Stimulated activated CD8-positive, alpha-beta memory T cell treated with anti-CD3 and anti-CD28 coated beads, Interleukin-12 subunit alpha, Interleukin-12 subunit beta, amount 100 ng/mL, for 24 hours (primary cell): ENCODE data around the gene IL1RN.

Experiments
- DNase-seq: peaks from one replicate; pipeline ENCODE4 v3.0.0-alpha.2; 2020; ENCODE audit errors: extremely low read depth

The IL1RN gene

DNA sequence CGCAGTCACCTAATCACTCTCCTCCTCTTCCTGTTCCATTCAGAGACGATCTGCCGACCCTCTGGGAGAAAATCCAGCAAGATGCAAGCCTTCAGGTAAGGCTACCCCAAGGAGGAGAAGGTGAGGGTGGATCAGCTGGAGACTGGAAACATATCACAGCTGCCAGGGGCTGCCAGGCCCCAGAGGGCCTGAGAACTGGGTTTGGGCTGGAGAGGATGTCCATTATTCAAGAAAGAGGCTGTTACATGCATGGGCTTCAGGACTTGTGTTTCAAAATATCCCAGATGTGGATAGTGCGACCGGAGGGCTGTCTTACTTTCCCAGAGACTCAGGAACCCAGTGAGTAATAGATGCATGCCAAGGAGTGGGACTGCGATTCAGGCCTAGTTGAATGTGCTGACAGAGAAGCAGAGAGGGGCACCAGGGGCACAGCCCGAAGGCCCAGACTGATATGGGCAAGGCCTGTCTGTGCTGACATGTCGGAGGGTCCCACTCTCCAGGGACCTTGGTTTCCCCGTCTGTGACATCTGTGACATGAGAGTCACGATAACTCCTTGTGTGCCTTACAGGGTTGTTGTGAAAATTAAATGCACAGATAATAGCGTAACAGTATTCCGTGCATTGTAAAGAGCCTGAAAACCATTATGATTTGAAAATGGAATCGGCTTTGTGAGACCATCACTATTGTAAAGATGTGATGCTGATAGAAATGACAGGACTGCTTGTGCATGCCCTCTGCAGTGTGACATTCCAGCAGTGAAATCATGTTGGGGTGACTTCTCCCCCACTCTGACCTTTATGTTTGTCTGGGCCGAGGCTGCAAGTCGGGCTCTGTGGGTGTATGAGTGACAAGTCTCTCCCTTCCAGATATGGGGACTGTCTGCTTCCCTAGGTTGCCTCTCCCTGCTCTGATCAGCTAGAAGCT is 510 bp downstream of the IL1RN start:
- DNase-seq = no peak

DNA sequence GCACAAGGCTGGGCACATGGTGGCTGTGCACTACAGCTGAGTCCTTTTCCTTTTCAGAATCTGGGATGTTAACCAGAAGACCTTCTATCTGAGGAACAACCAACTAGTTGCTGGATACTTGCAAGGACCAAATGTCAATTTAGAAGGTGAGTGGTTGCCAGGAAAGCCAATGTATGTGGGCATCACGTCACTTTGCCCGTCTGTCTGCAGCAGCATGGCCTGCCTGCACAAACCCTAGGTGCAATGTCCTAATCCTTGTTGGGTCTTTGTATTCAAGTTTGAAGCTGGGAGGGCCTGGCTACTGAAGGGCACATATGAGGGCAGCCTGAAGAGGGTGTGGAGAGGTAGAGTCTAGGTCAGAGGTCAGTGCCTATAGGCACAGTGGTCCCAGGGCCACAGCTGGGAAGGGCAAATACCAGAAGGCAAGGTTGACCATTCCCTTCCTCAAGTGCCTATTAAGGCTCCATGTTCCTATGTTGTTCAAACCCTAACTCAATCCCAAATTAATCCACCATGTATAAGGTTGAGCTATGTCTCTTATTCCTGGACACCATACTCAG is 2.2 kb downstream of the IL1RN start:
- DNase-seq = no peak

DNA sequence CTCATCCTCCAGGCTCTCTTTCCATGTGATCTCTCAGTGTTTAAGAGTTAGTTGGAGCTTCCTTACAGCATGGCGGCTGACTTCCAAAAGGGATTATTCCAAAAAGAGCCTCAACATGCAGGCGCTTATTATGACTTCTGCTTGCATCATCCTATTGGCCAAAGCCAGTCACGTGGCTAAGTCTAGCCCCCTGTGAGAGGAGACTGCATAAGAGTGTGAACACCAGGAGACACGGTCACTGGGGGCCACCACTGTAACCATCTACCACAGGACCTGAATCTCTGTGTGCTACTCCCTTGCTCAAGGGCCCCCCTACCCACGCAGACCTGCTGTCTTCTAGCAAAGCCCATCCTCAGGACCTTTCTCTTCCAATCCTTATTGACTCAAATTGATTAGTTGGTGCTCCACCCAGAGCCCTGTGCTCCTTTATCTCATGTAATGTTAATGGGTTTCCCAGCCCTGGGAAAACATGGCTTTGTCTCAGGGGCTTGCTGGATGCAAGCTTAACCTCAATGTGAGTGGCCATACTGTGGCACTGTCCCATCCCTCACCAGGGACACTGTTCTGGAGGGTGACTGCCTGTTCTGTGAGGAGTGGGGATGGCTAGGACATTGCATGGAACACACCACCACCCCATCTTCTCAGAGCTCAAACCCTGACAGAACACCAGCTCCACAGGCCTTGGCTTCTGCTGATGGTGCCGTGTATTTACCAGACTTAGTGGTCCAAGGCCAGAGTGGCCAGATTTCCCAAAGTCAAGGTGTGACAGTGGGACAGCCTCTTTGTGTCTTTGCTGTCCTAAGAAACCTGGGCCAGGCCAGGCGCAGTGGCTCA is 4.2 kb downstream of the IL1RN start:
- DNase-seq = no peak

DNA sequence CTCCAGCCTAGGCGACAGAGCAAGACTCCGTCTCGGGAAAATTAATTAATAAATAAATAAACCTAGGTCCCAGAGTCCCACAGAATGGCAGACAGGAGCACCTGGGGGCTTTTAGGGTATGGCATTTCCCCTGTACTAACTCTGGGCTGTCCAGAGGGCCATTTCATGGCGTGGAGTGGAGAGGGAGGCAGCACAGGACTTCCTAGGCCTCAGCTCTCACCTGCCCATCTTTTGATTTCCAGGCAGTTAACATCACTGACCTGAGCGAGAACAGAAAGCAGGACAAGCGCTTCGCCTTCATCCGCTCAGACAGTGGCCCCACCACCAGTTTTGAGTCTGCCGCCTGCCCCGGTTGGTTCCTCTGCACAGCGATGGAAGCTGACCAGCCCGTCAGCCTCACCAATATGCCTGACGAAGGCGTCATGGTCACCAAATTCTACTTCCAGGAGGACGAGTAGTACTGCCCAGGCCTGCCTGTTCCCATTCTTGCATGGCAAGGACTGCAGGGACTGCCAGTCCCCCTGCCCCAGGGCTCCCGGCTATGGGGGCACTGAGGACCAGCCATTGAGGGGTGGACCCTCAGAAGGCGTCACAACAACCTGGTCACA is 5.1 kb downstream of the IL1RN start:
- DNase-seq = no peak

DNA sequence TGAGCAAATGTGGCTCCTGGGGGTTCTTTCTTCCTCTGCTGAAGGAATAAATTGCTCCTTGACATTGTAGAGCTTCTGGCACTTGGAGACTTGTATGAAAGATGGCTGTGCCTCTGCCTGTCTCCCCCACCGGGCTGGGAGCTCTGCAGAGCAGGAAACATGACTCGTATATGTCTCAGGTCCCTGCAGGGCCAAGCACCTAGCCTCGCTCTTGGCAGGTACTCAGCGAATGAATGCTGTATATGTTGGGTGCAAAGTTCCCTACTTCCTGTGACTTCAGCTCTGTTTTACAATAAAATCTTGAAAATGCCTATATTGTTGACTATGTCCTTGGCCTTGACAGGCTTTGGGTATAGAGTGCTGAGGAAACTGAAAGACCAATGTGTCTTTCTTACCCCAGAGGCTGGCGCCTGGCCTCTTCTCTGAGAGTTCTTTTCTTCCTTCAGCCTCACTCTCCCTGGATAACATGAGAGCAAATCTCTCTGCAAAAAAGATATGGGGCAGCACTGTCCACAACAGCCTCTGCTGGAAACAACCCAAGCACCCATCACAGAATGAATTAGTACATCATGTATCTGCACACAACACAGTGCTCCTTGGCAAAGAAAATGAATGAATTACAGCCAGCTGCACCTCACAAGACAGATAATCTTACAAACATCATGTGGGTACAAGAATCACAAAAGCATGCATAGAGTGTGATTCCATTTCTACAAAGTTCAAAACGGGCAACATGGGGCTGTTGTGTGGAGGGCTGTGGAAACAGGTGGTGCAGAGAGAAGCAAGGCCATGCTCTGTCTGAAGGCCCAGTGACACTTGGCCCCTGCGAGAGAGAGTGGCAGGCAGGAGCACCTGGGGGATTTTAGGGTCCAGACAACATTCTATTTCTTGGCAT is 6.6 kb downstream of the IL1RN start:
- no peak for DNase-seq

DNA sequence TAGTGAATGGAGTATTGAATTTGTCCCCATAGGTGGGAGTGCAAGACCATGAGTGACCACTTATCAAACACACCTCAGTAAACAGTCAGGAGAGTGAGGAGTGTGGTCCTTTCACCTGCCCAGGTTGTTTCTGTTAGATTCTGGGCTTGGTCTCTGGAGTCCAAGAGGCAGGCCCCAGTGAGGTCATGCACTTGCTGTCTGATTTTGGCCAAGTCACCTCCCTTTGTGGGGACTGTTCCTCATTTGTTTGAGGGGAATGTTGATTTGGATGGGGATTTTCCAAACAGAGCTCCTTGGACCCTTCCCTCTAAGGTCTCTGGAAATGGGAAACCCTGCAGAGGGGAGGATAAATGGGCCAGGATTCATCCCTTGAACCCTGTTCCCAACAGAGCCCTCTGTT is 7.3 kb downstream of the IL1RN start:
- no peak for DNase-seq

DNA sequence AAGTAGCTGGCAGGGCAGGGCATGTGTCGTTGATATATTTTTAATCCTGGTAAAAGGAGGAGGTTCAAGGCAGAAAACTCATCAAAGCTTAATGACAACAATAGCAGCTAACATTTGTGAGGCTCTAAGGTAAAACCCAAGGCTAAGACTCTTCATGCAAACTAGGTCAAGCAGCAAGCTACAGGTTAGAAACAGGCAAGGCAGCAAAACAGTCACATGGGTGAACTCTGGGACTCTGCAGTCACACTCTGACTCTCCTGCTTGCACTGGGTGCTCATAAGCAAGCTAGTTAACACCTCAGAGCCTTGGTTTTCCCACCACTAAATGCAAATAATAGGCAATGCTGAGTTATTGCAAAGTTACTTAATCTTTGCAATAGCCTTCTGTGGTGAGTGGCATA is 7.9 kb downstream of the IL1RN start:
- no peak for DNase-seq

DNA sequence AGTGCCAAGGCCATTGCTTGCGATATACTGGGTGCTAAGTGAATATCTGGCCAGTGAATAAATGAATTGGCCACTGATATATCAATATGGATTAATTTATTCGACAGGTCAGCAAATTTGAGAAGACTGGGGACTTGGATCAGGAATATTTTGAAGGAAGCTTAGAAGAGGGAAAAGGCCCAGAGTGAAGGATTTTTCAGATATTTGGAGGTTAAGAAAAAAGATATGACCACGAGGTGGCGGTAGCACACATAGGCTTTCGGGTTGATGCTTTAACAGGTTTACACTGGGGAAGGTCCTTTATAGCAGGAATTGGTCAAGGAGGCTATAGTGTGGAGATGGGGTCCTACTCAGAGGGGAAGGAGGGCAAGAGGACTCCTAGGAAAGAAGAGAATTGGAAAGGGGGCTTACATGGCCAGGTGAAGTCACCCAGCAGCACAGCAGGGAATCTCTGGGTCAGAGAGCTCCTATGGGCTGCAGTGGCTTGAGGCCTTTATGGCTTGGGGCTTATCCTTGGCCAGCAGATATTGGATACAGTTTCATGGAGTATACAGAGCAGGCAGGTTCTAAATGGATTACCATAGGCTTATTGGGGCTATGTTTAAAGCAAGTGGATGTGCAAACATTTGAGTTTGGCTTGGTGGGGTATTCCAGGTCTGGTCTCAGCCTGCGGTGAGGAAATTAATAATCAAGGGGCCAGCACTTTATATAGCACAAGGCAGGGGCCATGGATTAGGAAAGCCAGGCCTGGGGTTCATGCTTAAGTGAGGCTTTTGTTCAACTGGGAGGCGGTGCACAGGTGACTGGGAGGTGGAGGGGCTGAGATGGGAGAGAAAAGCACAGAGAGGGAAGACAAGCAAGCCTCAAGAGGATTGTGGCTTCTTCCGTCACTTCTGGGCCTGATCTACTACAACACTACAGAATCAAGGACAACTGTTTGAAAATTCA is 9.7 kb downstream of the IL1RN start:
- DNase-seq = no peak

DNA sequence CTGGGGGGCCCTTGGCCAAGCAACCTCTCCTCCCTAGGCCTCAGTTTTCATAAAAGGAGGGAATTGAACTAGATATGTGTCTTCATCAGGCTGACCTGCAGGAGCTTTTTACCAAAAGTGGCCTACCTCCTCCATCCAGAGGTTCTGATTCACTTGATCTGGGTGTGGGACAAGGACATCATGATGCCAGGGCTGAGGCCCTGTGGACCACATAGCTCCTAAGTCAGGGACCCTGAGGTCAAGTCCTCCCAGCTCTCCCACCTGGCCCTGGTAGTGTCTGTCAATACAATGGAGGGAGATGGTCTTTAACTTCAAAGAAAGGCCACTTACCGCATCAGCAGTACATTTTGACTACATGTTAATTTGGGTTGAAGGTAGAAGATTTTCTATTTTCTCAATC is 10.4 kb downstream of the IL1RN start:
- DNase-seq = no peak

DNA sequence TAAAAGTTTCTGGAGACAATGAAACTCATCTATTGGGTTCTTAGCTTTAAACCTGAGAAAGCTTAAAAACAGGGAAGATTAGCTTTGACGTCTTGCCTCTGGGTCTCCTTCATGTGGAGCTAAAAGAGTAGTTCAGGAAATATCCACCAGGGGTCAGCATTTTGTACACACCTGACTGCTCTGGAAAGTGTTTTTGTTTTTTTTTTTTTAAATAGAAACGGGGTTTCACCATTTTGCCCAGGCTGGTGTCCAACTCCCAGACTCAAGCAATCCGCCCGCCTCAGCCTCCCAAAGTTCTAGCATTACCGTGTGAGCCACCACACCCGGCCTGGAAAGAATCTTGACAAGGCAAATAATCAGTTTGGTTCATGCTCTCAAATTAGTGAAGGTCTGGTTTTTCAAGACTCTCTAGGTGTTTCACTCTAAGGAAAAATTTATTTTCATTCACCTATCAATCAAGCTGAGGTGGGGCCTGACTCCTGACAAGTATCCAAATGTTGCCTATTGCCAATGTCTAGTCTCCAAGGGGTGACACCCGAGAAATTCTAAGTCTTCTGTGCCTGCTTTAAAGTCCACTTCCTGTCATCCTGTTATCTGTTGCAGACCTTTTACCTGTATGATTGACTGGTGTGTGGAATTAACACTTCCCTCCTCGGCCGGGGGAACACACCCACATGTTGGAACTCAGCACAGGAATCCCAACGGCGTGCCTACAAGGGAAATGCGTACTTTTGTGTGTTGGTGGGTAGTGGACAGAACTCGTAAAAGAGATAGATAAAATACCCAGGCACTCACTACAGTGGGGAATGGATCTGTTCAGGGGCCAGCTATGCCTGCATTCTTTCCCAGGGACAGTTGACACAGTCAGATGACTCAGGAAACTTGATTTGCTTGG is 11.3 kb downstream of the IL1RN start:
- no peak for DNase-seq

DNA sequence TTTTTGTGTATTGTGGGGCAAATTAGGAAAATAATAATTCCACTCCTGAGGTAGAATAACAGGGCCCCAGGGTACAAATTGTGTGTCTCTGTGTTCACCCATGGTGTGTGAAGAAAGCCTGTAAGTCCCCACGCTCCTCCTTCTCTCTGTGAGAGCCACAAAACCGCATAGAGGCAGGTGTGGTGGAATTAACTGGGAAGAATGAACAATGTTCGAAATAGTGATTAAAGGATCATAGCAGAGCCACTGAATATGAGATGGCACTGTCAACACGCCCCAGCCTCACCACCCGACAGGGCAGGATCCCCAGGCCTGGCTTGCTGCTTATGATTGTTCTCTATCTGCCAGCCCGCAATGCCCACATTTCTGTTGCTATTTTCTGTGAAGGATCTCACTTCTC is 14.1 kb downstream of the IL1RN start:
- no peak for DNase-seq

DNA sequence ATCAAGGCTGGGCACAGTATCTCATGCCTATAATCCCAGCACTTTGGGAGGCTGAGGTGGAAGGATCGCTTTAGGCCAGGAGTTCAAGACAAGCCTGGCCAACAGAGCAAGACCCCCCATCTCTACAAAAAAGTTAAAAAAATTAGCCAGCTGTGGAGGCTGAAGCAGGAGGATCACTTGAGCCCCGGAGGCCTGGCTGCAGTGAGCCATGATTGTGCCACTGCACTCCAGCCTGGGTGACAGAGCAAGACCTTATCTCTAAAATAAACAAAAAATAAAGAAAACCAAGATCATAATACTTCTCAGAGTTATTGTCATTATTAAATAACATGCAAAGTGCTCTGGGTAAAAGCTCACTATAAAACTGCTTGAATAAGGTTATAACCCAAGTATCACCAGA is 14.9 kb downstream of the IL1RN start:
- DNase-seq = no peak

DNA sequence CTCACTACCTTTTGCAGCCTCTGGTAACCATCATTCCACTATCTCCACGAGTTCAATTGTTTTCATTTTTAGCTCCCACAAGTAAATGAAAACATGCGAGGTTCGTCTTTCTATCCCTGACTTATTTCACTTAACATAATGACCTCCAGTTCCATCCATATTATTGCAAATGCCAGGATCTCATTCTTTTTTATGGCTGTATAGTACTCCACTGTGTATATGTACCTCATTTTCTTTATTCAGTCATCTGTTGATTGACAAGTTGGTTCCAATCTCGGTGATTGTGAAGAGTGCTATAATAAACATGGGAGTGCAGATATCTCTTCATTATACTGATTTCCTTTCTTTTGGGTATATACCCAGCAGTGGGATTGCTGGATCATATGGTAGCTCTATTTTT is 16.9 kb downstream of the IL1RN start:
- DNase-seq = no peak

DNA sequence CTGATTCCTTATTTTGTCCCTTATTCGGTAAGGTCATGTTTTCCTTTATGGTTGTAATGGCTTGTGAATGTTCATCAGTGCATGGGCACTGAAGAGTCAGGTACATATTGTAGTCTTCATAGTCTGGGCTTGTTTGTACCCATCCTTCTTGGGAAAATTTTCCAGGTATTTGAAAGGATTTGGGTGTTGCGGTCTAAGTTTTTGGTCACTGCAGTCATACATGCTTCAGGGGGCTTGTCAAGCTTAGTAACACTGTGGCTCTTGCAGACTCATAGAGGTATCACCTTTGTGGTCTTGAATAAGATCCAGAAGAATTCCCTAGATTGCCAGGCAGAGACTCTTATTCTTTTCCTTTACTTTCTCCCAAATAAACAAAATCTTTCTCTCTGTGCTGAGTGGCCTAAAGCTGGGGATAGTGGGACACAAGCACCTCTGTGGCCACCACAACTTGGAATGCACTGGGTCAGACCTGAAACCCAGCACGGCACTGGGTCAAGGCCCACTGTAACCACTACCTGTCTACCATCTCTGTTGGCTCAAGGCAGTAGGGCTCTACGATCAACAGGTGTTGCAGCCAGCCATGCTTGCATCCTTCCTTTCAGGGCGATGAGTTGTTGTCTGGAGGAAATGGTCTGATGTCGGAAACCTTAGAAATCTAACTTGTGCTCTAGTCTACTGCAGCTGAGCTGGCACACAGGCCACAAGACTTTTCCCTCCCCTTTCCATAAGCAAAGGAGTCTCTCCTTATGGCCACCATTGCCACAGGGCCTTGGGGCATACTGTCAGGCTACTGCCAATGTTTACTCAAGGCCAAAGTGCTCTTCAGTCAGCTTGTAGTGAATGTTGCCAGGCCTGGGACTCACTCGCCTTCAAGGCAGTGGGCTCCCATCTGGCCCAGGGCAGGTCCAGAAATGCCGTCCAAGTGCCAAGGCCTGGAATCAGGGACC is 21.5 kb downstream of the IL1RN start:
- no peak for DNase-seq

DNA sequence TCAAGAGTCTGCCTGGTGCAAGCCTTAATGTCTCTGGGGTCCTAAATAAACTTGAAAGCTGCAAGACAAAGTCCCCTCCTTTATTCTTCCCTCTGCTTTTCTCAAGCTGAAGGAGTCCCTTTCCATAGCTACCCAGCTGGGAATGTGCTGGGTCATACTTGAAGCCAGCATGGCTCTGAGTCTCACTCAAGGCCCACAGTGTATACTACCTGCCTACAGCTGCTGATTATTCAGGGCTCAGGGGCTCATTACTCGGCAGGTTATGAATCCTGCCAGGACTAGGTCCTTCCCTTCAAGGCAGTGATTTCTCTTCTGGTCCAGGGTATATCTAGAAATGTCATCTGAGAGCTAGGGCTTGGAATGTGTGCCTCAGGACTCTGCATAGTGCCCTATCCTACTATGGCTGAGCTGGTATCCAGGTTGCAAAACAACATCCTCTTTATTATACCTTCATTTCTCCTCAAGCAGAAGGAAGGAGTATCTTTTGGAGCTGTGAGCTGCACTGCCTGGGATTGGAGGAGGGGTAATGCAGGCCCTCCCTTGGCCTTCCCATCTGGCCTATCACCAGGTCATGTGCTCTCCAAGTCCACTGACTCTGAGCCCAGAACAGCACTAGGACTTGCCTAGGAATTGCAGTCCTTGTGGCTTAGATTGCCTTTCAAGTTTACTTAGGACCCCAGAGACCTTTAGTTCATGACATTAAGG is 22.3 kb downstream of the IL1RN start:
- DNase-seq = no peak

DNA sequence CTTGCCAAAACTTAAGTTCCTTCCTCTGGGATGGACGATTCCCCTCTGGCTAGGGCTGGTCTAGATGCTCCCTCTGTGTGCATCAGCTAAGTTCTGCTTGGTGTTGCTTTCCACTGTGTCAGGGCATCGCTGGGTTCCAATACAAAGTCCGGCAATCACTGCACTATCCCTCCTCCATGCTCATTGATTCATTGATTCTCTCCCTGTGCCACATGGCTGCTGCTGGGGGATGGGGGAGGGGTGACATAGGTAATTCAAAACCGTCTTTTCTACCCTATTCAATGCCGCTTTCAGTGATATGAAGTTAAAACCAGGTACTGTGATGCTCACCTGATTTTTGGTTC is 22.8 kb downstream of the IL1RN start:
- DNase-seq = no peak

DNA sequence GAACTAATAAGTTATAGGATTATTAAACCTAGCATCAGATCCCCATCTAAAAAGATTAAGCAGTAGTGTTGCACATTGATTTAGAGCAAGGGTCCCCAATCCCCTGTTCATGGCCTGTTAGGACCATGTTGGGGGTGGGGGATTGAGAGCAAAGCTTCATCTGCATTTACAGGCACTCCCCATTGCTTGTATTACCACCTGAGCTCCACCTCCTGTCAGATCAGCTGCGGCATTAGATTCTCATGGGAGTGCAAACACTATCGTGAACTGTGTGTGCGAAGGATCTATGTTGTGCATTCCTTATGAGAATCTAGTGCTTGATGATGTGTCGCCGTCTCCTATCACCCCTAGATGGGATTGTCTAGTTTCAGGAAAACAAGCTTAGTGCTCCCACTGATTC is 27.9 kb downstream of the IL1RN start:
- no peak for DNase-seq
